ENCODE data around the gene ABCC8.

Gene ABCC8

GRCh38 chr11:17471501-17471900 is 5.1 kb downstream of the ABCC8 start:
- DNase-seq (ENCODE audit: low read depth) = no peak
- in situ Hi-C loops (cut with HindIII; ENCODE audit: low sequenced_read_pairs) = no loop called here
- no peak for TF ChIP-seq CTCF (IDR thresholded peaks at IDR 0.05; ENCODE audit: low read depth, low read length, missing control alignments)
- H3K4me3 ChIP-seq (ENCODE audit: low read depth, low read length) = no peak overlapping the region

GRCh38 chr11:17469998-17470397 is 6.6 kb downstream of the ABCC8 start:
- in situ Hi-C loops (cut with HindIII; ENCODE audit: low sequenced_read_pairs) = no loop called here
- DNase-seq (ENCODE audit: low read depth) = no peak
- no peak overlapping the region for H3K4me3 ChIP-seq (ENCODE audit: low read depth, low read length)
- no peak for TF ChIP-seq CTCF (IDR thresholded peaks at IDR 0.05; ENCODE audit: low read depth, low read length, missing control alignments)

- TF ChIP-seq CTCF (IDR thresholded peaks at IDR 0.05; ENCODE audit: low read depth, low read length, missing control alignments) = no peak
- no peak for DNase-seq (ENCODE audit: low read depth)
- no peak overlapping the region for H3K4me3 ChIP-seq (ENCODE audit: low read depth, low read length)
- in situ Hi-C loops (cut with HindIII; ENCODE audit: low sequenced_read_pairs) = no loop called here
Observed at GRCh38 chr11:17468122-17468521, 8.5 kb downstream of the ABCC8 start.

GRCh38 chr11:17463546-17464174 is 13.0 kb downstream of the ABCC8 start:
- no peak overlapping the region for H3K4me3 ChIP-seq (ENCODE audit: low read depth, low read length)
- DNase-seq (ENCODE audit: low read depth) = no peak
- in situ Hi-C loops (cut with HindIII; ENCODE audit: low sequenced_read_pairs) = no loop called here
- TF ChIP-seq CTCF (IDR thresholded peaks at IDR 0.05; ENCODE audit: low read depth, low read length, missing control alignments) = no peak

- H3K4me3 ChIP-seq (ENCODE audit: low read depth, low read length) = no peak overlapping the region
- in situ Hi-C loops (cut with HindIII; ENCODE audit: low sequenced_read_pairs) = no loop called here
- DNase-seq (ENCODE audit: low read depth) = no peak
- no peak for TF ChIP-seq CTCF (IDR thresholded peaks at IDR 0.05; ENCODE audit: low read depth, low read length, missing control alignments)
Observed at GRCh38 chr11:17462940-17463339, 13.7 kb downstream of the ABCC8 start.

- no peak for TF ChIP-seq CTCF (IDR thresholded peaks at IDR 0.05; ENCODE audit: low read depth, low read length, missing control alignments)
- H3K4me3 ChIP-seq (ENCODE audit: low read depth, low read length) = no peak overlapping the region
- in situ Hi-C loops (cut with HindIII; ENCODE audit: low sequenced_read_pairs) = no loop called here
- DNase-seq (ENCODE audit: low read depth) = no peak
Observed at GRCh38 chr11:17460406-17460805, 16.2 kb downstream of the ABCC8 start.

Data from astrocyte of the cerebellum (primary cell).